ENCODE measurements around the gene ZNF219.

DNA sequence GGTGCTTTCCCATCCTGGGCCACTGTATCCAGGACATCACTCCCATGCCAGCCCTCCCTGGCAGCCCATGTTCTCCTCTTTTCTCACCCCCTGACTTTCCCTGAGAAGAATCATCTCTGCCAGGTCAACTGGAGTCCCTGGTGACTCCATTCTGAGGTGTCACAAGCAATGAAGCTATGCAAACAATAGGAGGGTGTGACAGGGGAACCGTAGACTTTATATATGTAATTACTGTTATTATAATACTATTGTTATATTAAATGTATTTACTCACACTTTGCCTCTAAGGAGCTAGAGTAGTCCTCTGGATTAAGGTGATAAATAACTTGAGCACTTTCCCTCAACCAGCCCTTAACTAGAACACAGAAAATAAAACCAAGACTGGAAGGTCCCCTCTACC, 9.2 kb downstream of the ZNF219 start:
- TF ChIP-seq POLR2A (IDR thresholded peaks at IDR 0.05) (no peak), POLR2AphosphoS5 (IDR thresholded peaks at IDR 0.05) (no peak)
- TF ChIP-seq, protein P1, sequence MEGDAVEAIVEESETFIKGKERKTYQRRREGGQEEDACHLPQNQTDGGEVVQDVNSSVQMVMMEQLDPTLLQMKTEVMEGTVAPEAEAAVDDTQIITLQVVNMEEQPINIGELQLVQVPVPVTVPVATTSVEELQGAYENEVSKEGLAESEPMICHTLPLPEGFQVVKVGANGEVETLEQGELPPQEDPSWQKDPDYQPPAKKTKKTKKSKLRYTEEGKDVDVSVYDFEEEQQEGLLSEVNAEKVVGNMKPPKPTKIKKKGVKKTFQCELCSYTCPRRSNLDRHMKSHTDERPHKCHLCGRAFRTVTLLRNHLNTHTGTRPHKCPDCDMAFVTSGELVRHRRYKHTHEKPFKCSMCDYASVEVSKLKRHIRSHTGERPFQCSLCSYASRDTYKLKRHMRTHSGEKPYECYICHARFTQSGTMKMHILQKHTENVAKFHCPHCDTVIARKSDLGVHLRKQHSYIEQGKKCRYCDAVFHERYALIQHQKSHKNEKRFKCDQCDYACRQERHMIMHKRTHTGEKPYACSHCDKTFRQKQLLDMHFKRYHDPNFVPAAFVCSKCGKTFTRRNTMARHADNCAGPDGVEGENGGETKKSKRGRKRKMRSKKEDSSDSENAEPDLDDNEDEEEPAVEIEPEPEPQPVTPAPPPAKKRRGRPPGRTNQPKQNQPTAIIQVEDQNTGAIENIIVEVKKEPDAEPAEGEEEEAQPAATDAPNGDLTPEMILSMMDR (IDR thresholded peaks at IDR 0.05 in 8 of 11, conservative IDR thresholded peaks at IDR 0.05 in 3 of 11): no peak
